NCI-H226 (cell line): ENCODE results near the gene YWHAB.
A peak's percentile ranks its signal among the peaks of the same experiment; 100 is the strongest.
"Not testable (repeated sequence)": the region's sequence is repeated elsewhere in the genome, so short reads cannot be mapped to it uniquely, and the experiment has no call there.

Experiments used
- DNase-seq: peaks from one replicate; pipeline ENCODE4 v3.0.0-alpha.2; 2015

YWHAB gene

DNA sequence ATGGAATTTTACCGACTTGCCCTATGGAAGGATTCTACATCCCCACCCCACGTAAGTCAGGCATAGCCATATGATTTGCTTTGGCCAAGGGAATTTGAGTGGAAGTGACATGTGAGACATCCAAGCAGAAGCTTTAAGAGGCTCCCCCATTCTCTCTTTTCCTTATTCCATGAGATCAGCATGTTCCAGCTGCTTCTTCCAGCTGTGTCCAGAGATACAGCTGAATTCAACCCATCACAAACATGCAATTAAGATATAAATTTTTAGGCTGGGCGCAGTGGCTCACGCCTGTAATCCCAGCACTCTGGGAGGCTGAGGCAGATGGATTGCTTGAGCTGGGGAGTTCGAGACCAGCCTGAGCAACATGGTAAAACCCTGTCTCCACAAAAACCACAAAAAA is 16.0 kb upstream of the YWHAB start:
- no peak for DNase-seq

DNA sequence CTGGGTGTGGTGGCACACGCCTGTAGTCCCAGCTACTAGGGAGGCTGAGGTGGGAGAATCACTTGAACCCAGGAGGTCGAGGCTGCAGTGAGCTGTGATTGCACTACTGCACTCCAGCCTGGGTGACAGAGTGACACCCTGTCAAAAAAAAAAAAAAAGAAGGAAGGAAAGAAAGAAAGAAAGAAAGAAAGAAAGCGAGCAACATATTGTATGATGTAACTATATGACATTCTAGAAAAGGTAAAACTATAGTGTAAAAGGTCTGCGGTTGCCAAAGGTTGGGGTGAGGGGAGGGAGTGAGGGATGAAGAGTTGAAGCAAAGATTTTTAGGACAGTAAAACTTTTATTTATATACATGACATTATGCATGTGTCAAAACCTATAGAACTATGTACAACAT is 3.1 kb upstream of the YWHAB start:
- not testable (repeated sequence) for DNase-seq

DNA sequence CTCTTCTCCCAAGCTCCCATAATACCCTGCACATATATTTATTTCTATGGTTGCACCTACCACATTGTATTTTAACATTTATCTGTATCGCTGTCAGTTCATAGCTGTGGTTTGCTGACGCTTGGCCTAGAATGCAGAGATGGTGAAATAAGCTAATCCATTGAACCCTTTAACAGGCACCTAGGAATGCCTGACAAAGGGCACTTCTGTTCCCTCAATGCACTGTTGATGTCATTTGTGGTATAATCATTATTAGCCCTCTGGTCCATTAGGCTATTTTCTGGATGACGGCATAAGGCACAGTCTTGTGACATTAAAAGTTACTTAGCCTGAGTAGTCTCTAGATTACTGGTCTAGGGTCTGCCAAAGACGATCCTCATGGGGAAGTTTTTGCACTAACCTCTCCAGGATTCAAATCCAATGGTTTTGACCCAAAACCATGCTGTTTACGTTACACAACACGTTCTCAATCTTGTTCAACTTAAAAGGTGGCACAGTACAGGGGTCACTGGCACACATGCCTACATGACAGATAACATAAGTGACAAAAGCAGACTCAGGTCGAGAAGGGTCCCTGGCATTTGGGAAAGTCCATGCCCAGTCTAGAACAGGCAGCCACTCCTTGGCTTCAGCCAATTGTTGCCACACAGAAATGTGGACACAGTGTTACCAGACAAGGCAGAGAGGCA is 2.1 kb upstream of the YWHAB start:
- no peak for DNase-seq

DNA sequence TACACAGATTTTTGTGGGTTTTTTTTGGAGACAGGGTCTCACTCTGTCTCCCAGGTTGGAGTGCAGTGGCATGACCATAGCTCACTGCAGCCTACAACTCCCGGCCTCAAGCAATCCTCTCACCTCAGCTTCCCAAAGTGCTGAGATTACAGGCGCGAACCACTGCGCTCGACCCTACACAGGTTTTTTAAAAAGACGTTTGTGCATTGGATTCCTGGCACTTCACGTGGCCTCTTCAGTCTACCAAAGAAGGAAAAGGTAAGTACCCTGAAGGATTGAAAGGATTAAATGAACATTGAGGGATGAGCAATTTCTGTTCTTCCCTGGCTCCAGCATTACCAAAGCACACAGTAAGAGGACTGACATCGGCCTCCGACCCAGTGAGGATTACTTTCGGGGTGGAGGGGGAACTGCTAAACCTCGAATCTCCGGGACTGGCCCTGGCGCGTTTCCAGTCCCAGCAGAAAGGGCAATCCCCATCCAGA is 556 bp upstream of the YWHAB start:
- DNase-seq, result no peak

DNA sequence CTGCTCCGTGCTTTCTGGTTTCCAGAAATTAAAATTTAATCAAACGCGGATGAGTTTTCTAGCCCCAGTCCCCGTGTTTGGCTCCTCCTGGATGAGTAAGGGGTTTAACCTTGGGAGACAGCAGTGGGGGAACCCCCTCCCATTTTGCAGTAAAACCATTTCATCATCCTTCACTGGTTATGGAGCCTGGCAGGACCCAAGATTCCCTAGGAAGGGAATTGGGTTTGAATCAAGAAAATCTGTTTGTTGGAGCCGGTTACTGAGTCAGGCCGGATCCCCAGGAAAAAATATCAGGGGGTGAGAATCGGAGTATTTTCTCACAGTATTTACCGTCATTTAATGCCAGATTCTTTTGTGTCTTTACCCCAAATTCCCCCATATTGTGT is 754 bp downstream of the YWHAB start:
- DNase-seq, result no peak

DNA sequence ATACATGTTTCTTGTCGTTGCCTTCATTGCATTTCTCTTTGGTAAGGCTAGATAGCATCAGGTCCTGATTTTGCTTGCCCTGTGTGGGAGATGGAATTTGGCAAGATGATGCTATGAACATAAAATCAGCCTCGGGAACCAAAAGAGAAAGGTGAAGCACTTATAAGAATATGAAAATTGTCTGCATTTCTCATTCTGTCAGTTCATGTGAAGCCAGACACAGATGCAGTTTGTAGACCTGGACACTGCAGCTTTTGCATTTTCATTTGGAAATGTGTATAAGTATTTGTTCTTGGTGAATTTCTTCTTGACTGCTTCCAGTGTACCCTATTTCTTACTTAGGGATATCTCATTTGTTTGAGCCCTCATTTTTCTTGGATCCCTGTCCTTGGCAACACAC is 1.3 kb downstream of the YWHAB start:
- no peak for DNase-seq

DNA sequence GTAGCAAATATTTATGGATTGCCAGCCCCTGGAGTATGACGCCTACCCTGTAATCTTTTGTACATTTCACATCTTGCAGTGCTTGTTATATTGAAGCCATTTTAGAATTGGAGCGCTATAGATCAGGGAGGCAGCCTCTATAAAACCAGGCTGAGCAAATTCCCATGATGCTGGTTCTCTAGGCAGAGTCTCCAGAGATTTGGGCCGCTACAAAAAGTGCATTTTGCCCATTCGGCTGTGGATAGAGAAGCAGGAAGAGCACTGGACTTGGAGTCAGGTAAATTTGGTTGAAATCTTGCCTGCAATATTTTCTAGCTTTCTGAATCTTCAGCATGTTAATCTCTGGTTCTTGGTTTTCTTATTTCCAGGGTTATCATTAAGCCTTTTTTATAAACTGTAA is 2.0 kb downstream of the YWHAB start:
- DNase-seq, result no peak

DNA sequence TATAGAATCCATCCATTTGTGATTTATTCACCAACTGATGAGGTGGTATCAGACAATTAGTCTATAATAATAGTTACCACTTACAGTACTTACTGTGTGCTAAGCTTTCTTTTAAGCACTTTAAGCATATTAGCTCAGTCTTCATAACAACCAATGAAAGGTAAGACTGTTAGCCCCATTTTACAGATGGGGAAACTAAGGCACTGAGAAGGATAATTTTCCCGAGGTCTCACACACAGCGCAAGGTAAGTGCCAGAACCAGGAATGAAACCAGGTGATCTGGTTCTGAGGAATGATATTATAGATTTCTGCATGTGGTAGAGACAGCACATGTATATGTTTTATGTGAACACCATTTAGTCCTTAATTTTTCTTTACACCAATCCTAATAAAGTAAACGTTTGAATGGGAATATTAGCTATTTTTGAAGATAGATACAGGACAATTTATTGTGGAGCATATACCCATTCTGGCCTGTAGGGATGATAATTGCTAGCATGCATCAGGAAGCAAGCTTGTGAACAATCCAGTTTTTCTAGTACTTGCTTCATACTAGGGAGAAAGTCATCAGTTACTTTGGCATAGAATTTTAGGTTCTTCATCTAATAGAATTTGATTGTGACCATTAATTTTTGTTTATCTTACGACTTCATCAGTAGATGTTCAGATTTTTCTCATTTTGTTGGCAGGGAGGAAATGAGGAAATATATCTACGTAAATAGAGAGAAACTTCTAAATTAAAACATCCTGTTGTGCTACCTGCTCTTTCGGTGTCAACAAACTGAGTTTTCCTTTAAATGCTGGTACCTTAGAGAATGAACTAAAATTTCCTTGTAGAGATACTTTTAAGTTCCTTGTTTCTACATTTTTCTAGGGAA is 3.0 kb downstream of the YWHAB start:
- DNase-seq, result no peak

DNA sequence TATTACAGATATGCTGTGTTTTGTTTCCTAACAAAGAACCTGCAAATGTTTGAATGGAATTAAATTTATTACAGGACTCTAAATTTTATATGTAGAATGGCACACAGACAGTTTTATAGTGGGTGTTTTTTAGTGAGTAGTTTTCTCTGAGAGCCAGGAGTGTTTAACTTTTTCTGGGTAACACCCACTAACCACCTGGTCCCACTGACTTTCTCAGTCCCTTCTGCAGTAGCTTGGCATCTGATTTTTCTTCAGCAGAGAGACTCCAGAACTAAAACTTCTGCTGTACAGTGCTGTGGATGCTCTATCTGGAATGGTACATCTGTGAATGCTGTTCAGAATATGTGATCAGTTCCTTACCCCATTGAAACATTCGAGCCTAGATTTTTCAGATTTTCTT is 6.3 kb downstream of the YWHAB start:
- DNase-seq, result no peak

DNA sequence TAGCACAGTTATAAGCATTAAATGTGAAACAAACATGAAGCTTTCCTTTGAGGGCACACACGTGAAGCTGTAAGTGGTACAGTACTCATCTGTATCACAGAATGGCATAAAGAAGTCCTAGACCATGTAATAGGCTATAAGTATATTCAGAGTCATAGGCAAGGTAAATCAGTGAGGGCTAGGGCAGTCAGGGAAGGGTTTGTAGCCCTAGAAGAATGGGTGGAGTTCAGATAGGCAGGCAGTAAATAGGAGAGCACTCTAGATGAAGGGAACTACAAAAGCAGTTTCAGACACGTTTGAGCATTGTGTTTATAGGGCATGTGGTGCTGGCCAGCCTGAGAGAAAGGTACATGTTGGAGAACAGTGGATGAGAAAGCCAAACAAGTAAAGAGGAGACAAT is 9.5 kb downstream of the YWHAB start:
- no peak for DNase-seq

DNA sequence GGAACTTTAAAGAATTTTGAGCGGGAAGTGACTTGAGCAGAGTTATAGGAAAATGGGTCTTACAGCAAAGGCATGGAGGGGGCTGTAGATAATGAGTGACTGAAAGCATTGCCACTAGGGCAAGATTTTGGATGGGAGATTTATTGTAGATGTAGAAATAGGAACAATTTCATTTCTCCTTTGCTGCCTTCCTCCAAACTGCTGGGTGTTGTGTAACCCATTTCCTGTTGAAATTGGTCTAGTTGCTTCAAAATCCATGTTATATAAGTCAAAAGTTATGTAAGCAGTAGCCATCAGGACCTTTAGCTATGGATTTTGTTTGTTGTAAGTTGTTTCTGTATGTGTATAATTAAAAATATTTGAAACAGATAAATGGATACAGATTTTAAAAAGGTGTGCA is 11.1 kb downstream of the YWHAB start:
- peak; percentile 38 for DNase-seq

DNA sequence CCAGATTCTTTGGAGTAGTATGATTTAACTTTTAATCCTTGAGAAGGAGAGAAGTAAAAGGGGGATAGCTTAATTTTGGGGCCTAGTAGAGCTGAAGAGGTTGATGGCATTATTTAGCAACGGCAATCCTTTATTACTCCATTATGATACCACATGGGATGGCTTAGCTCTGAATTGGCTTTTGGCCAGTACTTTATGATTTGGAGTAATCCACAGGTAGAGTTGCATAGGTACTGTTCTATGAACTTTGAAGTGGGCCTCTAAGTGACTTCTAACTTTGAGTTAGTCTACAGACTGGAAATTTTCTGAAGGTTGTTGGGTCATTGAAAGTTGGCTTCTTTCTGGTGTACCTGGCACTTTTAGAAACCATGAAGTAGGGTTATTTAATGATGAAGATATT is 11.6 kb downstream of the YWHAB start:
- DNase-seq, result no peak

DNA sequence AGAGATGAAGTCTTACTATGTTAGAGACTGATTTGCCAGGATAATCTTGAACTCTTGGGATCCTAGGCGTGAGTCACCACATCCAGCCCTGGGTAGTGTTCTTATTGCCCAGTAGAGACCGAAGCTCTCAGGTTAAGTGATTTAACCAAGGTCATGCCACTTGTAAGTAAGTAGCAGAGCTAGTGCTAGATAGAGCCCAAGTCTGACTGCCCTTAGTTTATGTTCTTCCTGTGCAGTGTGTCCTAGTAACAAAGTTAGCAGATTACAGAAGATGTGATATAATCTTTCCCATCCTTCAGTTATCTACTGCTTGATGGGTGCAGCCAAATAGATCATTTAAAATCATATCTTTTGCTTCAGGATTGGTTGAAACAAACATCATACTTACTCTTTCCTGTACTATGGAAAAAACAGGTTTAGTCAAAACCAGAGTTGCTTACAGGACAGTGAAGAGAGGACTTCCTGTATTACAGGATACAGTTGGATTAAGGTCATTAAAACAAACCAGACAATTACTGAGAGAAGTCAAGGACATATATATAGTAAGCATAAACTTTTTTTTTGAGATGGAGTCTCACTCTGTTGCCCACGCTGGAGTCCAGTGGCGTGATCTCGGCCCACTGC is 14.8 kb downstream of the YWHAB start:
- DNase-seq, result peak; percentile 26

DNA sequence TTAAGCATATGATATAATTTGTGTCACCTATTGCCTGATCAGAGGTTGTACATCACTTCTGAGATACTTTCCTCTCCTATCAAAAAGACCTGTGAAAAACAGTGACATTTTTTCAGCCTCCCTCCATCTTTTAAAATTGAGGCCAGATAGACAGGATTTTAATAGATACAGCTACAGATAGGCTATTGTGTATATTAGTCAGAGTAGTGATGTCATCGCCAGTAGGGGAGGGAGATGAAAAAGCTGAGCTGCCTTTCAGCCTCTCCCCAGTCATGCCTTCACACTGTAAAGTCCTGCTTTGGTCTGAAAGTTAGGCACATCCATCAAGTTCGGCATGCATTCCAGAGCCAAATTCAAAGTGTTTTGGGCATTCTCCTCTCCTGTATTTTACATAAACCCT is 16.5 kb downstream of the YWHAB start:
- DNase-seq, result peak; percentile 34

DNA sequence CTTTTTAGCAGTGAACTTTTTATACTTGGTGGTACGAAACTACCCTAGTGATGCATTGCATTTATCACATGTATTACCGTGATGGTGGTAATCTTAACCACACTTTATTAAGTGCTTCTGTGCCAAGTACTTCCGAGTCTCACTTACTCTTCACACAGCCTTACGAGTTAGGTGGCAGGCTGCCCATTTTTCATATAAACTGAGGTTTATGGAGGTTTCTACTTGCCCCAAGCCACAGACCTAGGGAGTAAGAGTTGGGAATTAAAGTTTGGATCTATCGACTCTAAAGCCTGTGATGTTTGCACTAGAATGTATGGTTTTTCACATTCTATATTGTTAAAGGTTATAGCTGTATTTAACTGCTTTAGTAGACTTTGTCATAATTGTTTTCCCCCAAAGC is 18.9 kb downstream of the YWHAB start:
- no peak for DNase-seq

DNA sequence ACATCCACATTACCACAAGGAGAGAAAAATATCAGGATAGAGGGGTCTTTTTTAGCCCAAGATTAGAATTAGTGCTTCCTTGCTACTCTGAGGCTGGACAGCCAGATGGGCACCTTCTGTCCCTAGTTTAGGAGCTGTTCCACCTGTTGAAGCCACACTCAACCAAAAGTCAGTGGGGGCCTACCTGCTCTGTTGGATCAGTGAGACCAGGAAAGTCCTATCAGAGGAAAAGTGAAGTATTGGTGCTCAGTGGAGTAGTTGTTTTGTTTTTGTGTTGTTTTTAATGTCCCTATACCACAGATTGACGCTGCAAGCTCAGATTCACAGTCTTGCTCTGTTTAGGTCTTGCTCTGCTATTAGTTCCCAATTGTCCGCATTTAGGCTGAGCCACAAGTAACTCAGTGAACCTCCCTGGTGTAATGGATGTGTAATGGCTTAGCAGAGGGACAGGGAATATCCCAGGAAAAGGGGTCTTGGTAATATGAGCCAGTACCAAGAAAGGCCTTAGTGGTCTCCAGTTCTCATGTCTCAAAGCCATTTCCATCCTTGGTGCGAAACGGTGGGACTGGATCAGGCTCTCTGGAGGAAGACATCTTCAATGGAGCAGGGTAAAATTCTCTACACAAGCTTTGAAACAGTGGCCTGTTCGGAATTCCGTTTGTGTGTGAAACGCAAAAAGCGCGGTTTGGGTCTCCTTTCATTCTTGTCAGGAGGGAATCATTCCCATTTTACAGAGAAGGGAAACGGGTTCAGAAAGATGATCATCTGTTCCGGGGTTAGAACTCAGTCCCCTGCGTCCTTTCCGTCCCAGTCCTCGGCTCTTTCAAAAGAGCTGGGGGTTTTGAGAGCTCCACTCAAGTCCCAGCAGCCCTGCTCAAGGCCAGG is 23.7 kb downstream of the YWHAB start:
- no peak for DNase-seq

DNA sequence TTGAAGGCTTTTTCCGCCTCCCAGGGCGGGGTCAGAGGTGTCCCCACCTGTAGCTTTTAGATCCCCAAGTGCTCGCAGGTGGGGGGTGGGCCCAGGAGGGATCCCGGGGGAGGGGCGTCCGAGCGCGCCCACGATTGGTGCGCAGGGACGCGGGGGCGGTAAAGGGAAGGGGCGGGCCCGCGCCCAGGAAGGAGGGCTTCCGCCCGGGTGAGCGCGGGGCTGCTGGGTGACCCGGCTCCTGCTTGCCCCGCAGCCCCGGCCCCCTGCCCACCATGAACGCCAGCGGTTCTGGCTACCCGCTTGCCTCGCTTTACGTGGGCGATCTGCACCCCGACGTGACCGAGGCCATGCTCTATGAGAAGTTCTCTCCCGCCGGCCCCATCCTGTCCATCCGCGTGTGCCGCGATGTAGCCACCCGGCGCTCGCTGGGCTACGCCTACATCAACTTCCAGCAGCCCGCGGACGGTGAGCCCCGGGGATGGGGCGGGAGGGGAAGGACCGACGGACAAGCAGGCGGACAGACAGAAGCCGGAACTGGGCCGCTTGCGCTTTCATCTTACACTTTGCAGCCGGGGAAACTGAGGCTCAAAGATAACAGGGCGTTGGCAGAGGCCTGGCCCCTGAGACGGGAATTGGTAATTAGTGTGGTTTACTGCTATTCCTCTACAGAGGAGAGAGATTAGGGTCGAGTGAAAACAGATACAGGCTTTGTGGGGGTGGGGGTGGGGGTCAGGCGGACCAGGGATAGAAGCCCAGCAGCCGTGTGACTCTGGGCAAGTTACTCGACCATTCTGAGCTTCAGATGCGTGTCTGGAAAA is 24.6 kb downstream of the YWHAB start, which contains the start of gene PABPC1L:
Gene PABPC1L (plus strand): TSS at position 189 of the 818 bp plus-strand sequence. CDS start 84 bp downstream, at position 273.
- DNase-seq, result peak; percentile 64

DNA sequence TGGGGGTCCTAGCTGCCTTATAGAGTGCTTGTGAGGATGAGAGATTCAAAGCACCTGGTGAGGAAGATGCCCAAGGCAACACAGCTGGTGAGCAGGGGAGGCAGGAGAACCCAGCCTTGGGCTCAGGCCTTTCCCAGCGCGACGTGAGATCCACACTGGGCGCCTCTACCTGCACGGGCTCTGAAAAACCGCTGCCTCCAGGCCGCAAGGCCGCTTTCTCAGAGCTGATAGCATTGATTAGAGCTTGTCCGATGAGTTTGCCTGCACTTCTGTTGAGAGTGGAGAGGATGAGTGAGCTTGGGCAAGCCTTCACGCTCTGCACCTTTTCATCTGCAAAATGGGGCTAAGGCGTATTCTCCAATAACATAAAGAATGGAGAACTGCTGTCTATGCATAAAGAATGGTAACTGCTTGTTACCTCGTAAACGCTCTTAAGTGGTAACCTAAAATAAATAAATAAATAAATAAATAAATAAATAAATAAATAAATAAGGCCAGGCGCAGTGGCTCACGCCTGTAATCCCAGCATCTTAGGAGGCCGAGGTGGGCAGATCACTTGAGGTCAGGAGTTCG is 25.3 kb downstream of the YWHAB start:
- DNase-seq, result no peak

DNA sequence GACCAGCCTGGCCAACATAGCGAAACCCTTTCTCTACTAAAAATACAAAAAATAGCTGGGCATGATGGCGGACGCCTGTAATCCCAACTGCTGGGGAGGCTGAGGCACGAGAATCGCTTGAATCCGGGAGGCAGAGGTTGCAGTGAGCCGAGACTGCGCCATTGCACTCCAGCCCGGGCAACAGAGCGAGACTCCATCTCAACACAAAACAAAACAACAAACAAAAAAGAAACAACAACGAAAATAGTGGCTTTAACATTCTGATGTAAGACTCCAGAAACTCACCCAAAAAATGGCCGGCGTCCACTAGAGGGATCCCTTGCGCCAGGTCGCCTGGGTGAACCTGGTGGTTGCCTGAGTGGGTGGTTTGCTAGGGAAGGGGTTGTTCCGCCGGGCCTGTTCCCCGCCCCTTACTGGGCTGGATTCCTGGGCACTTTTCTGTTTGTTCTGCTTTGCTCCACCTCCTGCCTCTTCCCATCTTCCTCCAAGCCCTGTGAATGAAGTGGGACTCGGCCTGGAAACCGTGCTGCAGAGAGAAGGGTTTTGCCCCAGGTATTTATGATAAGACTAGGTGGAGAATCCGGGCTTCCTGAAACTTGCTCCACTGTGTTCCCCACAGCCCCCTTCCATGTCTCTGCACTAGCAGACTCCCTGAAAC is 25.9 kb downstream of the YWHAB start:
- DNase-seq, result peak; percentile 59

DNA sequence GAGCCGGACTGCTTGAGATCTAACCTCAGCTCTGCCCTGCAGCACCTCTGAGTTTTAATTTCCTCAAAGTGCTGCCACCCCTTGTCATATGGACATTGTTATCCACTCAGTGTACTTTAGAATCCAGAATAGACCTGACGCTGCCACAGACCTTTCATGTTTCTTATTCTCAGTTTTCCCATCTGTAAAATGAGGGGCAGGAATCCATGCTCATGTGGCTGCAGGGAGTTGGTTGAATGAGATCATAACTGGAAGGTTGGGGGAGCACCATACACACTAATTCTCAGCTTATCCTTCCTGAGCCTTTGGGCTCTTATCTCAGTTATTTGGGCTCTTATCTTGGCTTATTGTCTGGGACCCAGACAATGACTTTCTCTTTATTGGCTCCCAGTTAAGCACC is 26.7 kb downstream of the YWHAB start:
- no peak for DNase-seq

DNA sequence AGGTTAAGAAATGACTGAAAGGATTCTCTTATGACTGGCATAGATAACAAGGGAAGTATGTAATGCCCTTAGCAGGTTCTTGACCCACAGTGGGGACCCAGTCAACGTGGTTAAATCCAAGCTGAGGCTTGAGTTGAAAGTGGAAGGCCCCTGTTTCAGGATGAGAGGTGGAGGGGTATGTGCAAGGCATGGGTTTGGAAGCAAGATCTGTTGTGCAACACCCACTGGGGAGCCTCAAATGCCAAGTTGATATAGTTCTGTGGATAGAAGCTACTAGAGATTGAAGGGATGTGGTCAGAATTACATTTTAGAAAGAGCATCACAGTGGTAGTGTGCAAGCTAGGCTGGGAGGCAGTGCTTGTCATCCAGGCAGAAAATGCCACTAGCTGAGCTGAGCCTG is 29.4 kb downstream of the YWHAB start:
- no peak for DNase-seq
